GDM1 (cell line): ENCODE data around the gene PPM1H.

Source experiments
- DNase-seq: peaks from one replicate; lab custom pipeline; 2025; lab: John Stamatoyannopoulos, UW

The PPM1H gene

GRCh38 chr12:62799126-62799736, 135.7 kb downstream of the PPM1H start:
- DNase-seq = peak; percentile 63

GRCh38 chr12:62794218-62794583, 140.7 kb downstream of the PPM1H start:
- no peak for DNase-seq

- DNase-seq = peak; percentile 57
Measured at GRCh38 chr12:62793256-62794217, 141.4 kb downstream of the PPM1H start.

- no peak for DNase-seq
Measured at GRCh38 chr12:62792236-62792870, 142.6 kb downstream of the PPM1H start.

- DNase-seq = no peak
Measured at GRCh38 chr12:62789851-62790250, 145.1 kb downstream of the PPM1H start.

- no peak for DNase-seq
Measured at GRCh38 chr12:62787611-62788010, 147.3 kb downstream of the PPM1H start.

GRCh38 chr12:62787023-62787422, 147.9 kb downstream of the PPM1H start:
- no peak for DNase-seq

- peak; percentile 45 for DNase-seq
Measured at GRCh38 chr12:62785941-62786559, 148.9 kb downstream of the PPM1H start.

GRCh38 chr12:62784576-62784975, 150.4 kb downstream of the PPM1H start:
- no peak for DNase-seq

- DNase-seq = no peak
Measured at GRCh38 chr12:62783881-62784280, 151.1 kb downstream of the PPM1H start.

- no peak for DNase-seq
Measured at GRCh38 chr12:62781136-62781880, 153.6 kb downstream of the PPM1H start.

- DNase-seq = no peak
Measured at GRCh38 chr12:62779488-62779887, 155.5 kb downstream of the PPM1H start.

GRCh38 chr12:62778187-62778586, 156.8 kb downstream of the PPM1H start:
- DNase-seq = no peak

- DNase-seq = no peak
Measured at GRCh38 chr12:62776997-62777396, 158.0 kb downstream of the PPM1H start.

GRCh38 chr12:62776575-62776974, 158.4 kb downstream of the PPM1H start:
- no peak for DNase-seq

- DNase-seq = no peak
Measured at GRCh38 chr12:62774794-62775193, 160.2 kb downstream of the PPM1H start.

- DNase-seq = no peak
Measured at GRCh38 chr12:62772416-62772955, 162.5 kb downstream of the PPM1H start.

GRCh38 chr12:62771828-62772227, 163.1 kb downstream of the PPM1H start:
- DNase-seq = no peak

GRCh38 chr12:62770381-62770780, 164.6 kb downstream of the PPM1H start:
- no peak for DNase-seq

- DNase-seq = no peak
Measured at GRCh38 chr12:62769076-62769619, 165.8 kb downstream of the PPM1H start.

- no peak for DNase-seq
Measured at GRCh38 chr12:62767946-62768345, 167.0 kb downstream of the PPM1H start.
